ENCODE measurements around the gene UNC93B1. TPM values are rescaled to one million over a fixed set of nuclear protein-coding genes. Genes with fewer than 3 reads are reported as not detected.
"Not testable (repeated sequence)": the region's sequence is repeated elsewhere in the genome, so short reads cannot be mapped to it uniquely, and the experiment has no call there.

UNC93B1 gene
- total and polyA plus RNA-seq, 8 donors = 11.6 to 215 (median 35.1) TPM

DNA sequence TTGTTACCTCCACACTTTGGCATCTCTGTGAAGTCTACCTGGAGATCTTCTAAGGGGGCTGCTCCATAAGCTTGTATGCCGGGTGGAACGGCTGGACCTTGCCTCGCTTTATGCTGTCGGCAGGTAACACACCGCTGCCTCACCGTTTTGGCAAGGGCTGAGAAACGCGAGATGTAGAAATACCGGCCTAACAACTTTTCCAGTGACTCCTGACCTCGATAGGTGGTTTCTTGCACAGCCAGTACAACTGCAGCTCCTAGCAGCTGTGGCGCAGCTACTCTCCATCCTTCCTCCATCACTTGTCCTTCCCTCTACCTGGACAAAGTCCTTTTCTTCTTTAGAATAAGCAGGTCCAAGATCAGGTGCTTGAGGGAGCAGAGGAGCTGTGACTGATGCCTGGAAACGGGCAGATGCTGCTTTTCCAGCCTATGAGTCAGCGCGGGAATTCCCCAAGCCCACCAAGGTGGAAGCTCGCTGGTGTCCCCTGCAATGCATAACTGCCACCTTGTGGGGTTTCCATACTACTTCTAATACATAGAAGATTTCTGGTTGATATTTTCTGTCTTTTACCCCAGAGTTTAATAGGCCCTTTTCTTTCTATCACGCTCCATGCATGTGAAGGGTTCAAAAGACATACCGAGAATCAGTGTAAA lies 25.0 kb downstream of the UNC93B1 start:
- TF ChIP-seq POLR2AphosphoS5 (IDR thresholded peaks at IDR 0.05) = peak in 2 of 3 donors; percentile 10 to 62
- peak overlapping the region in 3 of 5 donors; percentile 18 to 44 (median 22) for H3K27ac ChIP-seq
- H3K27me3 ChIP-seq; H3K9me3 ChIP-seq; H3K36me3 ChIP-seq; intact Hi-C loops (cut with DNase I; ENCODE audit: low total_unique reads); H3K4me3 ChIP-seq; H3K4me1 ChIP-seq: not testable (repeated sequence)
- DNase-seq = peak; percentile 83 to 87
- WGBS, 5 donors = 33 to 52% (median 36%) methylated on average over 17 of the region's 17 CpGs

DNA sequence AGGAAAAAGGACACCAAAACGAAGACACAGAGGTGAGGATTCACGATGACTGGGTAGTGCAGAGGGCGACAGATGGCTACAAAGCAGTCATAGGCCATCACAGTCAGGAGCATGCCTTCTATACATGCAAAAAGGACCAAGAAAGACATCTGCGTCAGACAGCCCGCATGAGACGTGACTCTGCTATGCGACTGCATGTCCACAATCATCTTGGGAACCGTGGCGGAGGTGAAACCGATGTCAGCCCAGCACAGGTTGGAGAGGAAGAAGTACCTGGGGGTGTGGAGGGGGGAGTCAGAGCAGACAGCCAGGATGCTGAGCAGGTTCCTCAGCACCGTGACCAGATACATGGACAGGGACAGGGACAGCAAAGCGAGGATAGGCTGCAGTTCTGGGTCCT lies 29.2 kb downstream of the UNC93B1 start:
- H3K4me3 ChIP-seq; H3K36me3 ChIP-seq; H3K9me3 ChIP-seq; DNase-seq; H3K4me1 ChIP-seq; H3K27ac ChIP-seq; H3K27me3 ChIP-seq; intact Hi-C loops (cut with DNase I; ENCODE audit: low total_unique reads): not testable (repeated sequence)
- WGBS, 5 donors = 87 to 91% (median 89%) methylated on average over 12 of the region's 12 CpGs

DNA sequence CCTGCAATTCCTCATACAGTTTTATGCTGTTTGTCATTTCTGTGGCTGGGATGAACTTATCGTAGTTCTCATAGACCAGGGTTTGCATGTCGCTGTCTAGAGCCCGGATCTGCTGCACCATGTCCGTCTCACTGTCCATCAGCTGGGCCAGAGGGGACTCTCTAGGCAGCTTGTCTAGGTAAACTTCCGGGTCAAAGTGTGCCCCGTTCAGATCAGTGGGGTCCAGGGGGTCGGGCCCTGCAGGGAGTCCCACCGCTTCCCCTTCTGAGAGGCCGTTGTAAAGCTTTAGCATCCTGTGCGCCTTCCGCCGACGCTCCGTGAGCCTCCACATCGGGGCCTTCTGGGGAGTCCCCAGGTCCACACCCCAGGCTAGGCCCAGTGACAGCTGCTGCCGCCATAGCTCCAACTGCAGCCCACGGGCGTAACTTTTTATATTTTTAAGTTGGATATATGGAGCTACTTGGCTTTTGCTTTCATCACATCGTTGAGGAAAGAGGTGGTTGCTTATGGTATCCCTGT lies 38.0 kb downstream of the UNC93B1 start:
- intact Hi-C loops (cut with DNase I; ENCODE audit: low total_unique reads) = not testable (repeated sequence)
- WGBS, 5 donors = 92 to 97% (median 93%) methylated on average over 19 of the region's 19 CpGs

DNA sequence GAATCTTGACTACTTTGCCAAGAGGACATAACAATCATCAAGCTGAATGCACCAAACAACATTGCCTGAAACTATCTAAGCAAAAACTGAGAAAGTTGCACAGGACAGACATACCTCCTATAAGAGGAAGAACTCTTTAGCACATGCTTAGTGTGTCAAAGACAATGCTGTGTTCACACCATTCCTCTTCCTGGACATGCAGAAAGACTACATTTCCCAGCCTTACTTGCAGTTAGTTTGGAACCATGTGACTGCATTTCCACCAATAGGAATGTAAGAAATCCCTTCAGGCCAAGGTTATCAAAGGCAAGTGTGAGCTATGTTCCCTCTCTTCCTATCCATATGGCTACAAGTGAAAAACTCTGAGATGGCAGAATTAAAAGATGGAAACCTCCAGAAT lies 39.2 kb downstream of the UNC93B1 start:
- H3K9me3 ChIP-seq; H3K27ac ChIP-seq; intact Hi-C loops (cut with DNase I; ENCODE audit: low total_unique reads); H3K36me3 ChIP-seq; H3K4me1 ChIP-seq; H3K27me3 ChIP-seq; DNase-seq; H3K4me3 ChIP-seq: not testable (repeated sequence)

More for the DNA sequence above, 38.0 kb downstream of the UNC93B1 start:
- not testable (repeated sequence) for H3K27me3 ChIP-seq, H3K4me1 ChIP-seq, H3K9me3 ChIP-seq, H3K27ac ChIP-seq, DNase-seq, H3K36me3 ChIP-seq, H3K4me3 ChIP-seq

DNA sequence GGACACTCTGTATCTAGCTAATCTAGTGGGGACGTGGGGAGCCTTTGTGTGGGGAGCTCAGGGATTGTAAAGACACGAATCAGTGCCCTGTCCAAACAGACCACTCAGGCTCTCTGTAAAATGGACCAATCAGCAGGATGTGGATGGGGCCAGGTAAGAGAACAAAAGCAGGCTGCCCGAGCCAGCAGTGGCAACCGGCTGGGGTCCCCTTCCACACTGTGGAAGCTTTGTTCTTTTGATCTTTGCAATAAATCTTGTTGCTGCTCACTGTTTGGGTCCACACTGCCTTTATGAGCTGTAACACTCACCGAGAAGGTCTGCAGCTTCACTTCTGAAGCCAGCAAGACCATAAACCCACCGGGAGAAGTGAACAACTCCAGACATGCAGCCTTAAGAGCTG lies 40.0 kb downstream of the UNC93B1 start:
- H3K27ac ChIP-seq; H3K9me3 ChIP-seq; H3K27me3 ChIP-seq; H3K4me1 ChIP-seq; H3K4me3 ChIP-seq; DNase-seq; H3K36me3 ChIP-seq; intact Hi-C loops (cut with DNase I; ENCODE audit: low total_unique reads): not testable (repeated sequence)
- 46 to 73% (median 66%) methylated on average over 6 of the region's 6 CpGs for WGBS, 5 donors

DNA sequence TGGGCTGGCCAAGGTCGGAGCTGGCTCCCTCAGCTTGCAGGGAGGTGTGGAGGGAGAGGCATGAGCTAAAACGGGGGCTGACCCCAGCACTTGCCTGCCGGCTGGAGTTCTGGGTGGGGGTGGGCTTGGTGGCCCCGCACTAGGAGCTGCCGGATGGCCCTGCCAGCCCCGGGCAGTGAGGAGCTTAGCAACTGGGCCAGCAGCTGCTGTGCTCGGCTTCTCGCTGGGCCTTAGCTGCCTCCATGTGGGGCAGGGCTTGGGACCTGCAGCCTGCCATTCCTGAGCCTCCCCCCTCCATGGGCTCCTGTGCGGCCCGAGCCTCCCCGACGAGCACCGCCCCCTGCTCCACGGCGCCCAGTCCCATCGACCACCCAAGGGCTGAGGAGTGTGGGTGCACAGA lies 40.7 kb downstream of the UNC93B1 start:
- H3K27me3 ChIP-seq; H3K4me3 ChIP-seq; DNase-seq; H3K4me1 ChIP-seq; H3K36me3 ChIP-seq; H3K9me3 ChIP-seq; H3K27ac ChIP-seq; intact Hi-C loops (cut with DNase I; ENCODE audit: low total_unique reads): not testable (repeated sequence)
- 88 to 91% (median 90%) methylated on average over 13 to 16 of the region's 16 CpGs for WGBS, 5 donors

DNA sequence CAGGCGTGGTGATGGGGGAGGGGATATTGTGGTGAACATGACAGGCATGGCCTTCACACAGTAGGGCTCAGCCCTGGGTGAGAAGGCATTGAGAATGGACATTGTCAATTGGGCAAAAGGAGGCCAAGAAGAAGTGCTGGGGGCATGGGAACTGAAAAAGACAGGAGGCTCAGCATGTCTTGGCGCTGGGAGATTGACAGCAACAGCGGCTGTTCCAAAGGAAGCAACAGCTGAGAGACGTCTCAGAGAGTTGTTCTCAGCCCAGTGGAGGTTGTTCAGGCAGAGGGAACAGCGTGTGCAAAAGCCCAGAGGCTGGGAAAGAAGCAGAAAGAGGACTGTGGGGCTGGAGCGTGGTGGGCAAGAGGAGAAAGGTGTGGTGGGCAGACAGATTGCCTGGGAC lies 47.7 kb downstream of the UNC93B1 start:
- DNase-seq; H3K9me3 ChIP-seq; H3K36me3 ChIP-seq; H3K4me3 ChIP-seq; intact Hi-C loops (cut with DNase I; ENCODE audit: low total_unique reads); H3K27ac ChIP-seq: not testable (repeated sequence)
- Histone ChIP-seq H3K4me1 (peaks cover 5 to 15% (median 8%) of the 10 kb centered on the region in 4 donors), H3K27me3 (peaks cover 0 to 28% (median 6%) of the 10 kb centered on the region in 3 donors)
- WGBS, 5 donors = 62 to 82% (median 79%) methylated on average over 6 of the region's 6 CpGs

DNA sequence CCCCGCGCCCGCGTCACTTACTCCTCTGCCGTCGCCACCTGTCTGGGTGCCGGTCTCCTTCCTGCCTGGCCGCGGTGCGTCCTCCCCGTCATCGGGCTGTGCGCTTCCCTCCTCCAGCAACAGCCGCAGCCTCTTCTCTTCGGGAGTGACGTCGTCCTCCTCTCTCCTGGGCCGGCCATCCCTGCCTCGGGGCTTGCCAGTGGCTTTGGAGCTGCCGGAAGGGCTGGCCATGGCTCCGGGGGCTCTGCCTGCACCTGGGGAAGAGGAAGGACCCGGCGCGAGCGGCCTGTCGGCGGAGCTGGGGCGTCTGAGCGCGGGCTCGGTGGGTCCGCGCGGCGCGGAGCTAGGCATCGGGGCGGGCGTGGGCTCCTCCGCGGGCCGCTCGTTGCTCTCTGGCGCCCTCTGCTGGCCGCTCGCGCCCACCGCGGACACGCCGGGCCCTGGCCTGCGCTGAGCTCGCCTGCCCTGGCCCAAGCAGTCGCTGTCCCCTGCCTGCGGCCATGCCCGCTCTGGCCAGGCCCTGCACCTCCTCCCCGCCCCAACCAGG lies 48.4 kb downstream of the UNC93B1 start:
- peak overlapping the region; percentile 44 to 71 (median 51) for H3K4me3 ChIP-seq
- 0% methylated on average over 6 to 57 of the region's 57 CpGs; no CpG with 5 or more reads in 1 of the 5 donors for WGBS, 5 donors
- TF ChIP-seq, protein P1, sequence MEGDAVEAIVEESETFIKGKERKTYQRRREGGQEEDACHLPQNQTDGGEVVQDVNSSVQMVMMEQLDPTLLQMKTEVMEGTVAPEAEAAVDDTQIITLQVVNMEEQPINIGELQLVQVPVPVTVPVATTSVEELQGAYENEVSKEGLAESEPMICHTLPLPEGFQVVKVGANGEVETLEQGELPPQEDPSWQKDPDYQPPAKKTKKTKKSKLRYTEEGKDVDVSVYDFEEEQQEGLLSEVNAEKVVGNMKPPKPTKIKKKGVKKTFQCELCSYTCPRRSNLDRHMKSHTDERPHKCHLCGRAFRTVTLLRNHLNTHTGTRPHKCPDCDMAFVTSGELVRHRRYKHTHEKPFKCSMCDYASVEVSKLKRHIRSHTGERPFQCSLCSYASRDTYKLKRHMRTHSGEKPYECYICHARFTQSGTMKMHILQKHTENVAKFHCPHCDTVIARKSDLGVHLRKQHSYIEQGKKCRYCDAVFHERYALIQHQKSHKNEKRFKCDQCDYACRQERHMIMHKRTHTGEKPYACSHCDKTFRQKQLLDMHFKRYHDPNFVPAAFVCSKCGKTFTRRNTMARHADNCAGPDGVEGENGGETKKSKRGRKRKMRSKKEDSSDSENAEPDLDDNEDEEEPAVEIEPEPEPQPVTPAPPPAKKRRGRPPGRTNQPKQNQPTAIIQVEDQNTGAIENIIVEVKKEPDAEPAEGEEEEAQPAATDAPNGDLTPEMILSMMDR (IDR thresholded peaks at IDR 0.05) = peak in 4 of 7 experiments; percentile 15 to 90 (median 73)
- H3K9me3 ChIP-seq; intact Hi-C loops (cut with DNase I; ENCODE audit: low total_unique reads); H3K36me3 ChIP-seq: not testable (repeated sequence)
- peaks cover 5 to 15% (median 8%) of the 10 kb centered on the region in 4 donors for H3K4me1 ChIP-seq
- DNase-seq = peak; percentile 84 to 91
- H3K27me3 ChIP-seq = peaks cover 0 to 28% (median 6%) of the 10 kb centered on the region in 3 donors
- H3K27ac ChIP-seq = peak overlapping the region in 1 of 5 donors; percentile 66

DNA sequence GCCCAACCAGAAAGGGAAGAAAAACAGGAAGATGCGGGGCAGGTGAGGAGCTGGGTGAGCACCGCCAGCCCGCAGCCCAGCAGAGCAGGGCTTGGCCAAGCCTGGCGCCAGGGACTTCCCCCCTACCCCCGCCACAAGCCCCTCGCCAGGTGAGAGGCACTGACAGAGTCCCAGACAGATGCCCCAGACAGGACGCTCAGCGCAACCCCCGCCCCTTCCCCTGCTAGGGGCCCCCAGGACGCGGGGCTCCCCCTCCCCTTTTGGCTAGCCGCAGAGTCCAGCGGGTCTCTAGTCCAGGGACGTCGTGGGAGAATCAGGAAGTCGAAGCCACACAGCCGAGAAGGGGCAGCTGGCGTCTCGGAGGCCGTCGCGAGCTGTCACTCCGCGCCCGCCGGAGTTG lies 48.9 kb downstream of the UNC93B1 start:
- H3K9me3 ChIP-seq; DNase-seq; intact Hi-C loops (cut with DNase I; ENCODE audit: low total_unique reads); H3K36me3 ChIP-seq: not testable (repeated sequence)
- peaks cover 5 to 15% (median 8%) of the 10 kb centered on the region in 4 donors for H3K4me1 ChIP-seq
- peak overlapping the region; percentile 44 to 71 (median 51) for H3K4me3 ChIP-seq
- WGBS, 5 donors = 4 to 33% (median 6%) methylated on average over 4 to 21 of the region's 26 CpGs; no CpG with 5 or more reads in 1 of the 5 donors
- H3K27me3 ChIP-seq = peaks cover 0 to 28% (median 6%) of the 10 kb centered on the region in 3 donors
- peak overlapping the region in 1 of 5 donors; percentile 66 for H3K27ac ChIP-seq

DNA sequence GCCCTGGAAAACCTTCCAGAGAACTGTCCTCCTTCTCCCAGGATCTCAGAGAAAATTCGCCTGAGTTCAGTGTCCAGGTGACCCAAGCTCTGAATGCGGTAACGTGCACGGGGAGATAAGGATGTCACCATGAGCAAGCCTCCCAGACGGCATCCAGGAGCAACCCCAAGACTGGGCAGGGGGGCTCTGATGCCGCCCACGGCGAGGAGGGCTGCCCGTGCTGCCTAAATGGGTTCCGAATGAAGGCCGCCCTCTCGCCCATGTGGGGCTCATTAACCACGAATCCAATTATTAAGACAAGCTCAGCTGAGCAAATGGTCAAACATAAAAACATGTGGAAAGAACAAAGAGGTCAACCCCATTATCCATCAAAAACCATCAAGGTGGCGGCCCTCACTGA lies 49.6 kb downstream of the UNC93B1 start:
- DNase-seq; intact Hi-C loops (cut with DNase I; ENCODE audit: low total_unique reads): not testable (repeated sequence)
- peaks cover 0 to 28% (median 6%) of the 10 kb centered on the region in 3 donors for H3K27me3 ChIP-seq

DNA sequence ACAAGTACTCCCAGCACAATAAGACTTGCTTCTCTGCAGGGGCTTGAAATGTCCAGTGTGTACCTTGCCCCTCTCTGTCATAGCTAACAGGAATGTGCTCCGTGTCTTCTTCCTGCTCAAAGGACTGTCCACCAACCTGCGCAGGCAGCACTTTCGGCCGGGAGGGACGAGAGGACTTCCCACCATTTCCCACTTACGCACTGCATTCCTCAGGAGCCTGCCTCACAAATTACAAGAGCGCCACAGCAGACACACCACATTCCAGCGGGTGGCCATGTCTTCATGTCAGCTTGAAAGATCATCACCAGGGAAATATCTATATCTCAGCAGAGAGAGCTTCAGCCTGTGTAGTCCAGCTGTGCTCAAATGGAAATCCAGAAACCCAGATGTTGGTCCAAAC lies 53.2 kb downstream of the UNC93B1 start:
- Histone ChIP-seq H3K4me1 (peaks cover 5 to 12% (median 8%) of the 10 kb centered on the region in 4 donors), H3K27me3 (peaks cover 0 to 14% (median 6%) of the 10 kb centered on the region in 3 donors)
- H3K9me3 ChIP-seq; H3K36me3 ChIP-seq; DNase-seq; H3K4me3 ChIP-seq; H3K27ac ChIP-seq; intact Hi-C loops (cut with DNase I; ENCODE audit: low total_unique reads): not testable (repeated sequence)
- WGBS, 5 donors = 75 to 95% (median 87%) methylated on average over 7 to 8 of the region's 8 CpGs

More for the DNA sequence above, 49.6 kb downstream of the UNC93B1 start:
- not testable (repeated sequence) for H3K27ac ChIP-seq, H3K9me3 ChIP-seq, H3K4me3 ChIP-seq, H3K36me3 ChIP-seq
- 88 to 94% (median 91%) methylated on average over 14 of the region's 14 CpGs for WGBS, 5 donors
- peaks cover 5 to 15% (median 8%) of the 10 kb centered on the region in 4 donors for H3K4me1 ChIP-seq
